Thymus (tissue), 11 donors: ENCODE results near the gene TBX3. TPM values are rescaled to one million over a fixed set of nuclear protein-coding genes. Genes with fewer than 3 reads are reported as not detected.

Experiments used
- DNase-seq, 9 donors: peaks; one replicate each; pipeline ENCODE4 v3.0.0-alpha.2; 2013; ENCODE audit warnings: low spot score in 9 of 9, low read depth in 6 of 9, missing footprints in 1 of 9
- H3K27ac ChIP-seq, 2 donors: one replicate each; pipeline ENCODE4 v1.5.1; 2013; ENCODE audit warnings: control low read depth in 1 of 2, low read depth in 1 of 2, low read length in 1 of 2, mild to moderate bottlenecking in 1 of 2, moderate library complexity in 1 of 2
- H3K27me3 ChIP-seq, 2 donors: one replicate each; pipeline ENCODE4 v1.5.1; 2013; ENCODE audit warnings: low read length in 1 of 2; ENCODE audit not compliant: control insufficient read depth in 2 of 2, insufficient read depth in 1 of 2
- H3K36me3 ChIP-seq, 2 donors: one replicate each; pipeline ENCODE4 v1.5.1; 2013; ENCODE audit warnings: low read length in 1 of 2, mild to moderate bottlenecking in 1 of 2, moderate library complexity in 1 of 2; ENCODE audit not compliant: control insufficient read depth in 2 of 2, insufficient read depth in 2 of 2
- H3K4me1 ChIP-seq, 2 donors: one replicate each; pipeline ENCODE4 v1.5.1; 2013; ENCODE audit warnings: low read length in 2 of 2; ENCODE audit not compliant: control insufficient read depth in 2 of 2, insufficient read depth in 2 of 2
- H3K4me3 ChIP-seq, 2 donors: one replicate each; pipeline ENCODE4 v1.5.1; 2013; ENCODE audit warnings: low read length in 2 of 2, control low read depth in 1 of 2, mild to moderate bottlenecking in 1 of 2
- H3K9me3 ChIP-seq, 2 donors: one replicate each; pipeline ENCODE4 v1.5.1; 2013; ENCODE audit warnings: low read length in 1 of 2, mild to moderate bottlenecking in 1 of 2; ENCODE audit not compliant: control insufficient read depth in 2 of 2, insufficient read depth in 1 of 2
- WGBS: extraction: QIAGEN DNeasy Blood & Tissue Kit; methylation state at CpG from one replicate; pipeline ENCODE4 v1.1.7; 2013; 5-methylcytosine and 5-hydroxymethylcytosine counted together
- polyA plus RNA-seq: library from polyadenylated mRNA; stranded (reverse); fragments of 200-250 nt; gene quantifications from one replicate; pipeline ENCODE4 v1.2.3, GENCODE V29; 2013
- total RNA-seq: library from RNA; stranded (reverse); fragments of 120-200 nt; gene quantifications from one replicate; pipeline ENCODE4 v1.2.4, GENCODE V29; 2013
- donor health status: healthy.

TBX3 gene
- total and polyA plus RNA-seq, 2 donors: 1.4 to 3.9 TPM

GRCh38 chr12:114666746-114667668 is 17.0 kb downstream of the TBX3 start:
- no peak overlapping the region for H3K27ac ChIP-seq
- H3K4me3 ChIP-seq: no peak overlapping the region
- peaks cover 82 to 90% of the 10 kb centered on the region in 2 donors for H3K27me3 ChIP-seq
- H3K9me3 ChIP-seq: no peaks in the 10 kb centered on the region
- no peak for DNase-seq
- H3K36me3 ChIP-seq: no peaks in the 10 kb centered on the region
- 16% methylated on average over 53 of the region's 53 CpGs for WGBS
- H3K4me1 ChIP-seq: no peaks in the 10 kb centered on the region

- no peak for DNase-seq
- H3K9me3 ChIP-seq: no peaks in the 10 kb centered on the region
- no peaks in the 10 kb centered on the region for H3K36me3 ChIP-seq
- H3K4me1 ChIP-seq: no peaks in the 10 kb centered on the region
- H3K4me3 ChIP-seq: no peak overlapping the region
- 4% methylated on average over 52 of the region's 54 CpGs for WGBS
- no peak overlapping the region for H3K27ac ChIP-seq
- peaks cover 73 to 77% of the 10 kb centered on the region in 2 donors for H3K27me3 ChIP-seq
Observed at GRCh38 chr12:114665411-114666260, 18.3 kb downstream of the TBX3 start.

- peaks cover 68 to 71% of the 10 kb centered on the region in 2 donors for H3K27me3 ChIP-seq
- H3K4me1 ChIP-seq: no peaks in the 10 kb centered on the region
- no peak overlapping the region for H3K27ac ChIP-seq
- H3K4me3 ChIP-seq: no peak overlapping the region
- H3K36me3 ChIP-seq: no peaks in the 10 kb centered on the region
- no peaks in the 10 kb centered on the region for H3K9me3 ChIP-seq
- no peak for DNase-seq
- WGBS: 6% methylated on average over 47 of the region's 47 CpGs
Observed at GRCh38 chr12:114664651-114665320, 19.2 kb downstream of the TBX3 start.

GRCh38 chr12:114662512-114663177 is 21.3 kb downstream of the TBX3 start:
- WGBS: 2% methylated on average over 3 of the region's 3 CpGs
- Histone ChIP-seq H3K36me3 (no peaks in the 10 kb centered on the region), H3K4me1 (no peaks in the 10 kb centered on the region), H3K27ac (no peak overlapping the region), H3K27me3 (peaks cover 48 to 52% of the 10 kb centered on the region in 2 donors), H3K9me3 (no peaks in the 10 kb centered on the region), H3K4me3 (no peak overlapping the region)
- DNase-seq: peak in 7 of 9 donors; percentile 13 to 60 (median 40)

- H3K4me1 ChIP-seq: no peaks in the 10 kb centered on the region
- no peak for DNase-seq
- peaks cover 35 to 44% of the 10 kb centered on the region in 2 donors for H3K27me3 ChIP-seq
- no peaks in the 10 kb centered on the region for H3K36me3 ChIP-seq
- no peak overlapping the region for H3K4me3 ChIP-seq
- no peaks in the 10 kb centered on the region for H3K9me3 ChIP-seq
- H3K27ac ChIP-seq: no peak overlapping the region
- WGBS: 96% methylated on average over 1 of the region's 1 CpG
Observed at GRCh38 chr12:114661245-114661644, 22.7 kb downstream of the TBX3 start.

- peaks cover 17 to 22% of the 10 kb centered on the region in 2 donors for H3K27me3 ChIP-seq
- H3K27ac ChIP-seq: no peak overlapping the region
- no peaks in the 10 kb centered on the region for H3K4me1 ChIP-seq
- no peaks in the 10 kb centered on the region for H3K36me3 ChIP-seq
- H3K4me3 ChIP-seq: no peak overlapping the region
- no peaks in the 10 kb centered on the region for H3K9me3 ChIP-seq
- DNase-seq: no peak
Observed at GRCh38 chr12:114659084-114659483, 24.9 kb downstream of the TBX3 start.

- H3K9me3 ChIP-seq: no peaks in the 10 kb centered on the region
- peaks cover 7 to 12% of the 10 kb centered on the region in 2 donors for H3K27me3 ChIP-seq
- no peak overlapping the region for H3K4me3 ChIP-seq
- no peaks in the 10 kb centered on the region for H3K36me3 ChIP-seq
- H3K27ac ChIP-seq: no peak overlapping the region
- no peak for DNase-seq
- WGBS: 88% methylated on average over 1 of the region's 1 CpG
- no peaks in the 10 kb centered on the region for H3K4me1 ChIP-seq
Observed at GRCh38 chr12:114658002-114658441, 26.0 kb downstream of the TBX3 start.

- DNase-seq: no peak
- Histone ChIP-seq H3K9me3 (no peaks in the 10 kb centered on the region), H3K36me3 (no peaks in the 10 kb centered on the region), H3K4me3 (no peak overlapping the region), H3K4me1 (no peaks in the 10 kb centered on the region), H3K27ac (no peak overlapping the region), H3K27me3 (peaks cover 4 to 8% of the 10 kb centered on the region in 2 donors)
- 82% methylated on average over 6 of the region's 6 CpGs for WGBS
Observed at GRCh38 chr12:114657597-114657920, 26.4 kb downstream of the TBX3 start.
